Ishikawa (cell line): ENCODE results near the gene SH2D1A.

Experiments
- RAD21 ChIP-seq: IDR thresholded peaks from 2 replicates; pipeline ENCODE4 v1.6.1; 2012; ENCODE audit warnings: low read depth
- TCF12 ChIP-seq: IDR thresholded peaks from 2 replicates; pipeline ENCODE4 v1.6.1; 2012; ENCODE audit warnings: low read depth
- TEAD4 ChIP-seq: IDR thresholded peaks from 2 replicates; pipeline ENCODE4 v1.6.1; 2012
- USF1 ChIP-seq: IDR thresholded peaks from 2 replicates; pipeline ENCODE4 v1.6.1; 2012
- YY1 ChIP-seq: IDR thresholded peaks from 2 replicates; pipeline ENCODE4 v1.6.1; 2012; ENCODE audit warnings: low read depth
- TF ChIP-seq, protein P1 (sequence below): IDR thresholded peaks from 2 replicates; pipeline ENCODE4 v1.6.1; 2012; ENCODE audit warnings: low read depth, mild to moderate bottlenecking

DNA sequence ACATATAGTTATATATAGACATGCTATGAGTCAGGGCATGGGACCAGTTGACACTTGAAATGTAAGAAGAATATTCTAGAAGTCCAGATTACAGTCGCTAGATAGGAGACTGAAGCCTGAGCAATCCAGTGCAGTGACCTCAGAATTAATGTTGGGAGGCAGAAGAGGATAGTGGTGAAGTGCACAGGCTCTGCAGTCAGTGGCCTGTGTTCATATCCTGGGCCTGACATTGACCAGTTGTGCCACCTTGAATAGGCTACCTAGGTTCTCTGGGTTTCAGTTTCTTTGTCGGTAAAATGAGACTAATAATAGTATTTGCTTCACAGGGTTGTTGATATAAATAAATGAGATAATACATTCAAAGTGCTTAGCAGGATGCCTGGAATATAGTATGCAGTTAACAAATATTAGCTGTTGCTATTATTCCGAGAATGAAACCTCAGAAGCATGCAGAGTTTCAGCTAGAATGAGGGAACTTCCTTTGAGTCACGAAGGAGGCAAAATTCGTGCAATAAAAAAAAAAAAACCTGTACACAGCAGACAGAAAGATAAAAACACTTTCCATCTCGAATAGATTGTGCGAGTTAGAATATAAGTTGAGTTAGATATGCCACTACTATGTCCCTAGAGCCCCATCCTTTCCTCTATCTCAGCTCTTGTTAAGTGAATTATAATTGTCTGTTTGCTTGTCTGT is 4.0 kb upstream of the SH2D1A start:
- no peak for TF ChIP-seq YY1
- TF ChIP-seq, protein P1, sequence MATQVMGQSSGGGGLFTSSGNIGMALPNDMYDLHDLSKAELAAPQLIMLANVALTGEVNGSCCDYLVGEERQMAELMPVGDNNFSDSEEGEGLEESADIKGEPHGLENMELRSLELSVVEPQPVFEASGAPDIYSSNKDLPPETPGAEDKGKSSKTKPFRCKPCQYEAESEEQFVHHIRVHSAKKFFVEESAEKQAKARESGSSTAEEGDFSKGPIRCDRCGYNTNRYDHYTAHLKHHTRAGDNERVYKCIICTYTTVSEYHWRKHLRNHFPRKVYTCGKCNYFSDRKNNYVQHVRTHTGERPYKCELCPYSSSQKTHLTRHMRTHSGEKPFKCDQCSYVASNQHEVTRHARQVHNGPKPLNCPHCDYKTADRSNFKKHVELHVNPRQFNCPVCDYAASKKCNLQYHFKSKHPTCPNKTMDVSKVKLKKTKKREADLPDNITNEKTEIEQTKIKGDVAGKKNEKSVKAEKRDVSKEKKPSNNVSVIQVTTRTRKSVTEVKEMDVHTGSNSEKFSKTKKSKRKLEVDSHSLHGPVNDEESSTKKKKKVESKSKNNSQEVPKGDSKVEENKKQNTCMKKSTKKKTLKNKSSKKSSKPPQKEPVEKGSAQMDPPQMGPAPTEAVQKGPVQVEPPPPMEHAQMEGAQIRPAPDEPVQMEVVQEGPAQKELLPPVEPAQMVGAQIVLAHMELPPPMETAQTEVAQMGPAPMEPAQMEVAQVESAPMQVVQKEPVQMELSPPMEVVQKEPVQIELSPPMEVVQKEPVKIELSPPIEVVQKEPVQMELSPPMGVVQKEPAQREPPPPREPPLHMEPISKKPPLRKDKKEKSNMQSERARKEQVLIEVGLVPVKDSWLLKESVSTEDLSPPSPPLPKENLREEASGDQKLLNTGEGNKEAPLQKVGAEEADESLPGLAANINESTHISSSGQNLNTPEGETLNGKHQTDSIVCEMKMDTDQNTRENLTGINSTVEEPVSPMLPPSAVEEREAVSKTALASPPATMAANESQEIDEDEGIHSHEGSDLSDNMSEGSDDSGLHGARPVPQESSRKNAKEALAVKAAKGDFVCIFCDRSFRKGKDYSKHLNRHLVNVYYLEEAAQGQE = no peak
- TF ChIP-seq TCF12 = no peak
- TF ChIP-seq RAD21 = no peak
- no peak for TF ChIP-seq USF1
- TF ChIP-seq TEAD4 = no peak
